Suprapubic skin (tissue), 4 donors: ENCODE measurements around the gene PATZ1. TPM values are rescaled to one million over a fixed set of nuclear protein-coding genes. Genes with fewer than 3 reads are reported as not detected.

Experiments
- DNase-seq, 2 donors: peaks; one replicate each; pipeline ENCODE4 v3.0.0-alpha.2; 2019; ENCODE audit warnings: low spot score in 2 of 2
- H3K27ac ChIP-seq: fragments of 200-600 bp; sonication (generic); one replicate; pipeline ENCODE4 v1.5.1; 2019
- H3K27me3 ChIP-seq: fragments of 200-600 bp; sonication (generic); one replicate; pipeline ENCODE4 v1.5.1; 2019
- H3K36me3 ChIP-seq: fragments of 200-600 bp; sonication (generic); one replicate; pipeline ENCODE4 v1.5.1; 2019
- H3K4me1 ChIP-seq: fragments of 200-600 bp; sonication (generic); one replicate; pipeline ENCODE4 v1.5.1; 2019
- H3K4me3 ChIP-seq: fragments of 200-600 bp; sonication (generic); one replicate; pipeline ENCODE4 v1.5.1; 2019; ENCODE audit warnings: mild to moderate bottlenecking
- H3K9me3 ChIP-seq: fragments of 200-600 bp; sonication (generic); one replicate; pipeline ENCODE4 v1.5.1; 2019
- EP300 ChIP-seq: sonication (generic); formaldehyde crosslinking; IDR thresholded peaks from one replicate; pipeline ENCODE4 v1.6.1; 2017; ENCODE audit warnings: antibody characterized with exemption
- POLR2A ChIP-seq, 2 donors: fragments of 450-650 bp; IDR thresholded peaks; one replicate each; pipeline ENCODE4 v1.6.1; 2017; ENCODE audit warnings: antibody characterized with exemption in 2 of 2, mild to moderate bottlenecking in 2 of 2, moderate library complexity in 2 of 2
- POLR2AphosphoS5 ChIP-seq, 3 donors: sonication (generic); formaldehyde crosslinking; IDR thresholded peaks; one replicate each; pipeline ENCODE4 v1.6.1; 2017; ENCODE audit warnings: antibody characterized with exemption in 3 of 3
- WGBS: methylation state at CpG from one replicate; pipeline ENCODE4 v1.1.5; 2018; 5-methylcytosine and 5-hydroxymethylcytosine counted together
- total RNA-seq, 4 donors: library from RNA; depleted of rRNA; stranded (reverse); fragments of >200 nt; gene quantifications; one replicate each; pipeline ENCODE4 v1.1.0, GENCODE V29; 2016
- TF ChIP-seq, protein P1 (sequence below), 2 donors: fragments of 200-600 bp in 1 of 2; fragments of 450-650 bp in 1 of 2; sonication (generic) in 1 of 2; IDR thresholded peaks; one replicate each; pipeline ENCODE4 v1.5.1; 2016 to 2019; ENCODE audit warnings: antibody characterized with exemption in 2 of 2, mild to moderate bottlenecking in 1 of 2, moderate library complexity in 1 of 2

Gene PATZ1
- total RNA-seq, 4 donors from 2014 or later: 11.8 to 23.3 (median 14.6) TPM

GRCh38 chr22:31286360-31287255, 59.5 kb downstream of the PATZ1 start:
- Histone ChIP-seq H3K4me1 (peaks cover 45% of the 10 kb centered on the region), H3K9me3 (no peaks in the 10 kb centered on the region), H3K27me3 (no peaks in the 10 kb centered on the region), H3K27ac (peak overlapping the region; percentile 34), H3K4me3 (no peak overlapping the region), H3K36me3 (peaks cover 74% of the 10 kb centered on the region)
- TF ChIP-seq, protein P1, sequence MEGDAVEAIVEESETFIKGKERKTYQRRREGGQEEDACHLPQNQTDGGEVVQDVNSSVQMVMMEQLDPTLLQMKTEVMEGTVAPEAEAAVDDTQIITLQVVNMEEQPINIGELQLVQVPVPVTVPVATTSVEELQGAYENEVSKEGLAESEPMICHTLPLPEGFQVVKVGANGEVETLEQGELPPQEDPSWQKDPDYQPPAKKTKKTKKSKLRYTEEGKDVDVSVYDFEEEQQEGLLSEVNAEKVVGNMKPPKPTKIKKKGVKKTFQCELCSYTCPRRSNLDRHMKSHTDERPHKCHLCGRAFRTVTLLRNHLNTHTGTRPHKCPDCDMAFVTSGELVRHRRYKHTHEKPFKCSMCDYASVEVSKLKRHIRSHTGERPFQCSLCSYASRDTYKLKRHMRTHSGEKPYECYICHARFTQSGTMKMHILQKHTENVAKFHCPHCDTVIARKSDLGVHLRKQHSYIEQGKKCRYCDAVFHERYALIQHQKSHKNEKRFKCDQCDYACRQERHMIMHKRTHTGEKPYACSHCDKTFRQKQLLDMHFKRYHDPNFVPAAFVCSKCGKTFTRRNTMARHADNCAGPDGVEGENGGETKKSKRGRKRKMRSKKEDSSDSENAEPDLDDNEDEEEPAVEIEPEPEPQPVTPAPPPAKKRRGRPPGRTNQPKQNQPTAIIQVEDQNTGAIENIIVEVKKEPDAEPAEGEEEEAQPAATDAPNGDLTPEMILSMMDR (IDR thresholded peaks at IDR 0.05): no peak
- no peak for TF ChIP-seq EP300
- TF ChIP-seq POLR2AphosphoS5 (IDR thresholded peaks at IDR 0.05): no peak
- no peak for TF ChIP-seq POLR2A (IDR thresholded peaks at IDR 0.05)
- 71% methylated on average over 8 of the region's 8 CpGs for WGBS
- no peak for DNase-seq

DNA sequence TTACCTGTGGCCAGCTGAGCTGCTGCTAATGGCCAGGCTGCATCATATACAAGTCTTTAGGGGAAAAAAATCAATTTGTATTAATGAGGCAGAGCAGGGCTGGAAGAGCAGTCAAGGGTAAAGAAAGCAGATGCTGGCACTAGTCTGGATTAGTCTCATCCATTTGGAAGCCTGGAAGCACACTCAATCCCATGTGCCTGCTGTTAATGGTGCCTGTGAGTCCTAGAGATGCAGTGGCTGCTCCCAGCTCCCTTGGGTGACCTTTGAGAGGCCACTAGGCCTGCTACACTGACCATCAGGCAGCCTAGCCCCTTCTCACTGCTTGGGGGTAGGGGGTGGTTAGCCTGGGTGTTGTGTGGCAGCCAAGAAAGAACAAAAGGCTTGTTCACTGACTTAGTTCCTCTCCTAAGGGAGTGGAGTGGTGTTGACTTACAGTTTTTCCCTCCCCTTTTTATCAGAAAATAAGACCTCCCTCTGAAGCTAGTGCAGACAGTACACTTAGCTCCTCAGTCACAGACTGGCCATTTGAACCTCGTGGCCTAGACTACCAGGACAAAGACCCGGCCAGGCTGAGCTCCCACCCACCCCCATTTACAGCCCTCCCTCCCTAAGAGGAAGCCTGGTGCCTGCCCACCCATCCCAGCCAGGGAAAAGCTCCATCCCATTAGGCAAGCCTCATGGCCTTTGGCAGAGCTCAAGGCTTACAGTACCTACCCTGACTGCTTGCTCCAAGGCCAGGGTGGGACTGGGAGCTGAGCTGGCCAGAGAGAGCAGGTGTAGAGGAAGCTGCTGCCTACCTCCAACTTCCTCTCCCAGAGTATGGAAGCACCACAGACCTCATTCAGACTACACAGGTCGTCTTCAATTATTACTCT, 61.6 kb downstream of the PATZ1 start:
- Histone ChIP-seq H3K4me3 (no peak overlapping the region), H3K4me1 (peaks cover 52% of the 10 kb centered on the region), H3K36me3 (peaks cover 95% of the 10 kb centered on the region), H3K9me3 (no peaks in the 10 kb centered on the region), H3K27me3 (no peaks in the 10 kb centered on the region), H3K27ac (peak overlapping the region; percentile 67)
- no peak for DNase-seq
- WGBS: 33% methylated on average over 2 of the region's 3 CpGs
- TF ChIP-seq POLR2A (IDR thresholded peaks at IDR 0.05) (no peak), EP300 (no peak), POLR2AphosphoS5 (IDR thresholded peaks at IDR 0.05) (no peak)
- TF ChIP-seq, protein P1 (IDR thresholded peaks at IDR 0.05): no peak

DNA sequence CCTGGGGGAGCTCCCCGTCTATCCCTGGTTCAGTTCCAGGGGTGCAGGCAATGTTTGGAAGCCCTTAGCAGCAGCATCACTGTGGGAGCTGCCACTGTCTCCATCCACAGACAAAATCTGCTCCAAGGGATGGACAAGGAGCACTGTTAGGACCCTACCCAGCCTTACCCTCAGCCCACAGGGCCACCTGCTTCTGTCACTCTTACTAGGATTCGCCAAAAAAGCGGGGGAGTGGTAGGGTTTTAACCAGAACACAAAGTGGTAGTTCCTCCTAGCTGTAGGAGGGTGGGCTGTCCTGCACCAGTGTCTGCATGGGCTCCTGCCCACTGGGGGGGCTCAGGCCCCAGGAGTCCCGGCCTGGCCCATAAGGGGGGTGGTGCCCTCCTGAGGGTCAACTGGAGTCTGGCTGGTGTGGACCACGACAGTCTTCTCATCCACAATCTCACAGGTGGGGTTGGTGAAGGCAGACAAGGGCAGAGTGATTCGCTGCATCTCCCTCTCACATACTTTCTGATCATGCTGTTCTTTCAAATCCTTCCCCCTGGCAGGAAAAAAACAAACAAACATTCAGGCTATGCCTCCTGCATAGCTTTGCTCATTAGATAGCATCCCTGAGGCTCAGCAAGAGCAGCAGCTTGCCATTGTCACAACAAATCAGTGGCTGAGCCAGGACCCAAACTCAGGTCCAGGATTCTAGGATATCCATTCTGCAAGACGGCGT, 63.2 kb downstream of the PATZ1 start:
- H3K27ac ChIP-seq: no peak overlapping the region
- no peaks in the 10 kb centered on the region for H3K9me3 ChIP-seq
- peaks cover 94% of the 10 kb centered on the region for H3K36me3 ChIP-seq
- DNase-seq: peak in 1 of 2 donors; percentile 54
- TF ChIP-seq POLR2AphosphoS5 (IDR thresholded peaks at IDR 0.05): no peak
- no peak for TF ChIP-seq POLR2A (IDR thresholded peaks at IDR 0.05)
- WGBS: 85% methylated on average over 7 of the region's 8 CpGs
- peaks cover 43% of the 10 kb centered on the region for H3K4me1 ChIP-seq
- H3K4me3 ChIP-seq: no peak overlapping the region
- H3K27me3 ChIP-seq: no peaks in the 10 kb centered on the region

- Histone ChIP-seq H3K4me1 (peaks cover 40% of the 10 kb centered on the region), H3K9me3 (no peaks in the 10 kb centered on the region), H3K27me3 (no peaks in the 10 kb centered on the region), H3K27ac (no peak overlapping the region), H3K36me3 (peaks cover 95% of the 10 kb centered on the region), H3K4me3 (no peak overlapping the region)
- no peak for TF ChIP-seq POLR2A (IDR thresholded peaks at IDR 0.05)
- TF ChIP-seq, protein P1 (IDR thresholded peaks at IDR 0.05): no peak
- no peak for TF ChIP-seq EP300
- TF ChIP-seq POLR2AphosphoS5 (IDR thresholded peaks at IDR 0.05): no peak
- DNase-seq: peak in 1 of 2 donors; percentile 36
- WGBS: 71% methylated on average over 4 of the region's 4 CpGs
Measured at GRCh38 chr22:31281733-31282132, 64.4 kb downstream of the PATZ1 start.

GRCh38 chr22:31279821-31280505, 66.2 kb downstream of the PATZ1 start:
- TF ChIP-seq, protein P1 (IDR thresholded peaks at IDR 0.05): no peak
- TF ChIP-seq POLR2A (IDR thresholded peaks at IDR 0.05): no peak
- TF ChIP-seq POLR2AphosphoS5 (IDR thresholded peaks at IDR 0.05): no peak
- TF ChIP-seq EP300: no peak
- H3K27ac ChIP-seq: no peak overlapping the region
- no peaks in the 10 kb centered on the region for H3K9me3 ChIP-seq
- peaks cover 92% of the 10 kb centered on the region for H3K36me3 ChIP-seq
- H3K4me1 ChIP-seq: peaks cover 35% of the 10 kb centered on the region
- peak in 1 of 2 donors; percentile 17 for DNase-seq
- no peaks in the 10 kb centered on the region for H3K27me3 ChIP-seq
- no peak overlapping the region for H3K4me3 ChIP-seq
